NCI-H2081 (cell line): ENCODE data around the gene BRD1.

Experiments used
- DNase-seq, 2 experiments: peaks; one replicate each; lab custom pipeline; 2025; lab: John Stamatoyannopoulos, UW

Gene BRD1

DNA sequence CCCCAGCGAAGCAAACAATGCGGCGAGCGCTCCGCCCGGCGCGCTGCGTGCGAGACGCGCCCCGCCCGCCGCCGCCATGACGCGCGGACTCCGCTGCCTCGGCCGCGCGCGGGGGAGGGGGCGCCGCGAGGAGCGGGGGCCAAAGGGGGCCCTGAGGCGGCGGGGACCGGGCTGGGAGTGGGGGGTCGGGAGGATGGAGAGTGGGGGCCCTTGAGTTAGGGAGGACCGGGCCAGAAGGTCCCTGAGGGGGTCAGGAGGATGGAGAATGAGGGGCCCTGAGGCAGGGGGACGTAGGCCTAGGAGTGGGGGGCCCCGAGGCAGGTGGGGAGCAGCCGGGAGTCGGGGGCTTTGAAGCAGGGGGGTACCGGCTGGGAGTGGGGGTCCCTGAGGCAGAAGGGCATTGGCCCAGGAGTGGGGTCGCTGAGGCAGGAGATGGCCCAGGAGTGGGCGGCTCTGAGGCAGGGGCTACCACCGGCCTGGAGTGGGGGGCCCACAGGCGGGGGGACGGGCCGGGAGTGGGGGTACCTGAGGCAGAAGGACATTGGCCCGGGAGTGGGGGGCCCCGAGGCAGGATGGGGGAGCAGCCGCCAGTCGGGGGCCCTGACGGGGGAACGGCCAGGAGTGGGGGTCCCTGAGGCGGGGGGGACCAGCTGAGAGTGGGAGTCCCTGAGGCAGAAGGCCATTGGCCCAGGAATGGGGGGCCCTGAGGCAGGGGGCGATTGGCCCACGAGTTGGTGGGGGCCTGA, at the start of gene BRD1:
Gene BRD1 (minus strand): TSS at position 21 of the 746 bp plus-strand sequence. CDS start 3,556 bp downstream, outside the sequence.
- peak; percentile 10 to 66 for DNase-seq

DNA sequence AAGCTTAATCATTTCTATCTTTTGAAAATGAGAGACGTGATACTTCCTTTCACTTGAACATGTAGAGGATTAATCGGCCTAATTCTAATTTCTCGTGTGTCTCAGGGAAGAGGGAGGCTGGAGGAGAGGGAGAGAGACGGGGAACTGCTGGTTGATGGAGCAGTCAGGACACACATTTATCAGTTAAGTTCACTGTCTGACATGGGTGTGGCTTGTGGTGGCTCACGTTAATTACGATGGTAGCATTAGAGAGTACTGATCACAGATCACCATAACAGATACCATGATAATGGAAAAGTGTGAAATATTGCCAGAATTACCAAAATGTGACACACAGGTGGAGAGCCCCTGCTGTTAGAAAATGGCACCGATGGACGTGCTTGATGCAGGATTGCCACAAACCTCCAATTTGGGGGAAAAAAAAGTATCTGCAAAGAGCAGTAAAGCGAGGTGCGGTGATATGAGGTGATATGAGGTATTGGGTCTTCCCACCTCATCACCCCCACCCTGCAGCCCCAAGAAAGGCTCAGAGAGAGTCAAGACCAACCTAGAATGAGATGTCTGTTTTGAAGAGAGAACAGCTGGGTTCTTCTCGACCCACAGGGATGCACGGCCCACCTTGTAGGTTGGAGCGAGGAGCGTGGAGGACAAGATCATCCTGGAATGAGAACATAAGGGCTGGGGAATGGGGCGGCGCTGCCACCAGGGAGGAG, 45.7 kb upstream of the BRD1 start:
- no peak for DNase-seq

DNA sequence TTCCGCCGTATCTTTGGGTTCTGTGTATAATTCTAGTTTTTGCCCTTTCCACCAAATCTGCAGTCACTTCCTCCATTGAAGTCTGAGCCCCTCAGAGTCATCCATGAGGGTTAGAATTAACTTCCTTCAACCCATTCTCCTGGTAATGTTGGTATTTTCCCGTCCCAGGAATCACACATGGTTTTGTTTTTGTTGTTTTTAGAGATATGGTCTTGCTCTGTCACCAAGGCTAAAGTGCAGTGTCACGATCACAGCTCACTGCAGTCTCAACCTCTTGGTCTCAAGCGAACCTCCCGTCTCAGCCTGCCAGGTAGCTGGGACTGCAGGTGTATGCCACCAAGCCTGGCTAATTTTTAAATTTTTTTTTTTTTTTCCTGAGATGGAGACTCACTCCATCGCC, 44.7 kb upstream of the BRD1 start:
- no peak for DNase-seq

DNA sequence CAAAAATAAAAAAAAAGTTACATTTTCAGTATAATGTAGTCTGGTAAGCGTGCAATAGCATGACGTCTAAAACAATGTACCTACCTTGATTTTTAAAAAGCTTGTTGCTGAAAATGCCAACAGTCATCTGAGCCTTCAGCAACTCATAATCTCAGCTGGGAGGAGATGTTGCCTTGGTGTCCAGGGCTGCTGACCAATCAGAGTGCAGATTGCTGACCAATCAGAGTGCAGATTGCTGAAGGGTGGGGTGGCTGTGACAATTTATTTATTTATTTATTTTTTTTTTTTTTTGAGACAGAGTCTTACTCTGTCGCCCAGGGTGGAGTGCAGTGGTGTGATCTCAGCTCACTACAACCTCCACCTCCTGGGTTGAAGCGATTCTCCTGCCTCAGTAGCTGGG, 43.8 kb upstream of the BRD1 start:
- DNase-seq: no peak

DNA sequence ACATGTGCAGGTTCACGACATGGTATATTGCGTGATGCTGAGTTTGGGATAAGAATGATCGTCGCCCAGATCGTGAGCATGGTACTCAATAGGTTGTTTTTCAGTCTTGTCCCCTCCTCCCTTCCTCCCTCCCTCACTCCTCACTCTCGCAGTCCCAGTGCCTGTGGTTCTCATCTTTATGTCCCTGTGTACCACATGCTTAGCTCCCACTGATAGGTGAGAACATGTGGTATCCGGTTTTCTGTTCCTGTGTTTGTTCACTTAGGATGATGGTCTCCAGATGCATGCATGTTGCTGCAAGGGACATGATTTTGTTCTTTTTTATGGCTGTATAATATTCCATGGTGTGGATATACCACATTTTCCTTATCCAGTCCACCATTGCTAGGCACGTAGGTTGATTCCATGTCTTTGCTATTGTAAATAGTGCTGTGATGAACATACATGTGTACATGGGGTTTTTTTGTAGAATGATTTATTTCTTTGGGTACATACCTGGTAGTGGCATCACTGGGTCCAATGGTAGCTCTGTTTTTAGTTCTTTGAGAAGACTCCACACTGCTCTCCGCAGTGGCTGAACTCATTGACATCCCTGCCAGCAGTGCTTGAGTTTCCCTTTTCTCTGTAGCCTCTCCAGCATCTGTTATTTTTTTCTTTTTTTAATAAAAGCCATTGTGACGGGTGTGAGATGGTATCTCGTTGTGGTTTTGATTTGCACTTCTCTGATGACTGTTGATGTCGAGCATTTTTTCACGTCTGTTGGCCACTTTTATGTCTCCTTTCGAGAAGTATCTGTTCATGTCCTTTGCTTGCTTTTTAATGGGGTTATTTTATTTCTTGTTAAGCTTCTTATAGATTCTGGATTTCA, 42.4 kb upstream of the BRD1 start:
- DNase-seq: no peak

DNA sequence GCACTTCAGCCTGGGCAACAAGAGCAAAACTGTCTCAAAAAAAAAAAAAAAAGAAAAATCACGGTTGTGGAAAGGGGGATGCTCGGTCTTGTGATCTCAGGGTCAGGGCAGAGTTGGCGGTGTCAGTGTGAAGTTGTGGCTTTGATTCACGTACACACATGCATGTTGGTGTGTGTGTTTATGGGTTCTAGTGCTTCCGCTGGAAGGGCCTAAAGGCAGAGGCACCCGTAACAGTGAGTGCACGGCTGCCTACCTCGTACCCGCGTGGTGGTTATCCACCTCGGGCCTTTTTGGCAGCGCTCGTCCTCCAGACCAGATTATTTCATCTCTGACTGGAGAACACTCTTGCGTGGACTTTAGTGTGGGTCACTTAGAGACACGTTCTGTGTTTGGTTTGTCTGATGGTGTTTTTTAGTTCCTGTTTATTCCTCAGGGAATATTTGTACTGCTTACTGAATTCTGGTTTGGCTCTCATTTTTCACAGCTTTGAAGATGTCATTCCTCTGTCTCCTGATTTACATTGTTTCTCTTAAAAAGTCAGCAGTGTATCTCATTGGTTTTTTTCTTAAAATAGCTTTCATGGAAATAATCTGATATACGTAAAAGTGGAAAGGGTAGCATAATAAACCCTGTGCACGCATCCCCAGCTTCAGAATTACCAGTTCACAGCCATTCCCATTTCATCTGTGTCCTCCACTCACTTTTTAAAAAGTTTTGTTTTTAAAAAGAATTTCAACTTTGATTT, 41.6 kb upstream of the BRD1 start:
- no peak for DNase-seq

DNA sequence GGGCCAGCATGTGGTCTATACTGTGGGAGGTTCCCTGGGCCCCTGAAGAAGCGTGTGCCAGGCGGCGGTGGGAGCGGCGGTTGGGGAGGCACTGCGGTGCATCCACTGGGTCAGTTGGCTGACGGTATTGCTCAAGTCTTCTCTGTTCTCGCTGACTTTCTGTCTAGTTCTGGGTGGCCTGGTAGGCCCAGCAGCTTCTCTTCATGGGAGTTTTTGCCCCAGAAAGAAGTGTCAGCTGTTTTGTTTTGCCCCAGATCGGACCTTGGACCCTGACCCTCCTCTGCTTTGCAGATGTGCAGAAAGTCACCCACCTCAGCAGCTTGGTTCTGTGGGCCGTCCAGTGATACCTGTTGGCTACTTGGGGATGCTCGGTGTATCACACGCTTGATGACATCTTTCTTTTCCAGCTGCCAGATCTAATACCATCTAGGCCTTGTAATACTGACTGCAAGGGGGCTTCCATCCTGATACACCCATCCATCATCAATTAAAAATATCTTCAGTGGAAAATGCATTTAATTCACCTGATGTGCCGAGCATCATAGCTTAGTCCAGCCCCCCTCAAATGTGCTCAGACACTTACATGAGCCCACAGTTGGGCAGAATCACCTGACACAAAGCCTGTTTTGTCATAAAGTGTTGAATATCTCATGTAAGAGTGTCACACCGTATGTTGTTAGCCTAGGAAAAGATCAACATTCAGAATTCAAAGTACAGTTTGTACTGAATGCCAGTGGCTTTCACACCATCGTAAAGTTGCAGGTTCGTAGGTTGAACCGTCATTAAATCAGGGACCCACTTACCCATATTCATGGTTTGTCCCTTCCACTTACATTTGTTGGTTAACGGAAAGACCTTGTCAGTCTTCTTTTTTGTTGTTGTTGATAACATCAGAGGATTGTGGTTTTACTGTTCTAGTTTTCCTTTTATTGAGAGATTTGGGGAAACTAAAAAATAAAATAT, 39.9 kb upstream of the BRD1 start:
- no peak for DNase-seq

DNA sequence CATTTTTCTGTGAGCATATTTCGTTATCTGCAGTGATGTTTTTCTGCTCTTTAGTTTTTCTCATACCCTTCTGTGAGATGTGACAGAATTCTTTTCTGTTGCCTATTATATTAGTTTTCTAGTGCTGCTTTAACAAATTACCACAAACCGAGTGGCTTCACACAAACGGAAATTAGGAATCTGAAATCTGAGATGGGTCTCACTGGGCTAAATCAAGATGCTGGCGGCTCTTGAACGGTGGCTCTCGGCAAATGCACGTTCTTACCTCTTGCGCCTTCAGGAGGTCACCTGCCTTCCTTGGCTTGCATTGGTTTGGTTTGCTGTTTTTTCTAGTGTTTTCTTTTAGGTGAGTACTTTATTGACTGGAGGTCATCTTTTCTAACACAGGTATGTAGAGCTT, 39.0 kb upstream of the BRD1 start:
- DNase-seq: no peak

DNA sequence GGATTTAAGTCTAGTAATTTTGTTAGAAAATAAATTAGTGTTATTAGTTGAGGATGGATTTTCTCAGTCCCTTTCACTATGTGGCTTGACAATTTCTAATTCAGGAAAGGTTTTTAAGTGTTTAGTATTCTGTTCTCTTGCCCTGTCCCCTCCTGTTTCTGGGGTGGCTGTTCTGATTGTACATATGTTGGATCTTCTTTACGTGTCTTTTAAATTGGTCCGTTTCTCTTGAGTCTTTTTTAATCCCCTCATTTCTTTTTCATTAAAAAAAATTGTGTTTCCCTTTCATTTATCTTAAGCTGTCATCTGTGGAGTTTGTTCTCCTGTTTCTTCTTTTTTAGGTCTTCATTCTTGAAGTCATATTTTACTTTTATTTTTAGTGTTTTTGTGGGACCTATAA, 38.5 kb upstream of the BRD1 start:
- DNase-seq: no peak

DNA sequence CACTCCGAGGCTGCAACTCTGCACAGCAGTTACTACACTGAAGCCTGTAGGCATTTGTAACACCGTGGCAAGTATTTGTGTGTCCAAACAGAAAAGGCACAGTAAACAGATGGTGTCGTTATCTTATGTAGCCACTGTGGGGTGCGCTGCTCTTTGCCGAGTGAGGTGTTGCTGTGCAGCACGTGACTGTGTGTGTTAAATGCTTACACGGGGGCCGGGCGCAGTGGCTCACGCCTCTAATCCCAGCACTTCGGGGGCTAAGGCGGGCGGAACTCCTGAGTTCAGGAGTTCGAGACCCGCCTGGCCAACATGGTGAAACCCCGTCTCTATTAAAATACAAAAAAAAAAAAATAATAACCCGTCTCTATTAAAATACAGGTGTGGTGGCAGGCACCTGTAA, 37.5 kb upstream of the BRD1 start:
- no peak for DNase-seq

DNA sequence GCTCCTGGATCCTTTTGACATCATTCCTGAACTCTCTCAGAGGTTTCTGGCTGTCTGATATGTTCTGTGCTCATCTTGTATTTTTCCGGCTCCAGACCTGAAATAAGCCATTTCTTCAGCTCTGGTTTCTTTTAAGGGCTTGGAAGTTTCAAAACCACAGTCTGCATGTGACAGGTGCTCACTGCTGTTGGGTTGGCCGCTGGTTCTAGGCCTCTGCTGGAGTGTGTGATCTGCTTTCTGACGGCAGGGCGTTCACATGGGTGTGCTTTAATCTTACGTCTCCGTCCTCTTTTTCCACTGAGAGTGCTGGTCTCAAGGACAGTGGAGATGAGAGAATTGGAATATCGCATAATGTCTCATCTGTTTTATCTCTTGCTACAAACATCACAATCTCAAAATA, 36.3 kb upstream of the BRD1 start:
- no peak for DNase-seq

DNA sequence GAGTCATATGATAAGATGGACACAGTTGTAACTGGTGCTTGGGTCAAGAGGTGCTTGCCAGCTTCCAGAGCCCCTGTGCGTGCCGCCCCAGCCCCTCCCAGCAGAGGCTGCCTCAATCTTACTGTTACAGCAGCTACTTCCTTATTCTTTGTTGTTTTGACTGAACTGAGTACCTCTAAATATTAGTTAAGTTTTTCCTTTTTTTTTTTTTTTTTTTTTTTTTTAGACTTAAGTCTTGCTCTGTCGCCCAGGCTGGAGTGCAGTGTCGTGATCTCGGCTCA, 34.8 kb upstream of the BRD1 start:
- DNase-seq: no peak

DNA sequence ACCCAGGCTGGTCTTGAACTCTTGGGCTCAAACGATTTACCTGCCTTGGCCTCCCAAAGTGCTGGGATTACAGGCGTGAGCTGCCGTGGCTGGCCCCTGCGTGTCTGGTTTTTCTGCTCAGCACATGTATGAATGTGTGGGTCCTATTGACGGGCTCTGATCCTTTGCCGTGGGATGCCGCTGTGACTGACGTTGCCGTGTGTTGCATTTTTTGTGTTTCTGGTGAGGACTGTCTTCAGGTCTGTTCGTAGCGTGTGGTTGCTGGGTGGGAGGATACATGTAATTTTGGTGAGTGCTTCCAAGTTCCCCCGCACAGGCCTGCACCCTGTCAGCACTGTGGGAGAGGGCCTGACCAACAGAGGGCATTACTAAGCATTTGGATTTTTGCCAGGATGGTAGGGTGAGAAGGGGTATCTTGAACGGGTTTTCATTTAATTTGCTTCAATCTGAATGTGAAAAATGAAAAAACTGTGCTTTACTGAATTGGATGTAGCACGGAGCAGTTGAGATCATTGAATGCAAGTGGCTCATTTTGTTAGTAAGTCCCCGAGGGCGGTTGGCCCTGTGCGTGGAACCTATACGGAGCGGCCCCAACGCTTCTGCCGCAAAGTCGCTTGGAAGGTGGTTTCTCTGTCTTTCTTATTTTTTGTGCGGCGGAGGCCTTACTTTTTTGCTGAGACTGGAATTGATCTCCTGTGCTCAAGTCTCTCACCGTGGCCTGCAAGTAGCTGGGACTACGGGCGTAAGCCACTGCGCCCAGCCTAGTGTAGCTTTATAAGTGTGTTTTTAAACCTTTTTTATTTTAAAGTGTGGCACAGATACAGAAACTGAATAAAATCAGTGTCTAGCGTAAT, 34.2 kb upstream of the BRD1 start:
- DNase-seq: no peak

DNA sequence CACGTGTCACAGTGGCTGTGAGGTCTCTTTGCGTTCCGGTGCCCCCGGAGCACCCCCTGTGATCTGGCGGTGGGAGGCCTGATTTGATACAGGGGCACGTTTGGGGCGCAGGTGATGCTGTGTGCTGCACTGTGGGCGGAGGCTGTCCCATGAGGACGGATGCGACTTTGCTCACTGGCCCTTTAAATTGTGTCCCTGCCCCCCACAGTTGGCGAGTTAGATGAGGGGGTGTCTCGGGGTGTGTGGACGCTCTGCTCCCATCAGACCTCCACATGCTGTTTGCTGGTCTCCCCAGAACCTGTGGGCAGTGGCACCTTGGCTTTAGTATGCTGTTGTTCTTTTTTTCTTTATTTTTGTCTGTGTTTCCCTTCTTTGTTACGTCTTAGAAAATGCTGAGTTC, 31.2 kb upstream of the BRD1 start:
- no peak for DNase-seq

DNA sequence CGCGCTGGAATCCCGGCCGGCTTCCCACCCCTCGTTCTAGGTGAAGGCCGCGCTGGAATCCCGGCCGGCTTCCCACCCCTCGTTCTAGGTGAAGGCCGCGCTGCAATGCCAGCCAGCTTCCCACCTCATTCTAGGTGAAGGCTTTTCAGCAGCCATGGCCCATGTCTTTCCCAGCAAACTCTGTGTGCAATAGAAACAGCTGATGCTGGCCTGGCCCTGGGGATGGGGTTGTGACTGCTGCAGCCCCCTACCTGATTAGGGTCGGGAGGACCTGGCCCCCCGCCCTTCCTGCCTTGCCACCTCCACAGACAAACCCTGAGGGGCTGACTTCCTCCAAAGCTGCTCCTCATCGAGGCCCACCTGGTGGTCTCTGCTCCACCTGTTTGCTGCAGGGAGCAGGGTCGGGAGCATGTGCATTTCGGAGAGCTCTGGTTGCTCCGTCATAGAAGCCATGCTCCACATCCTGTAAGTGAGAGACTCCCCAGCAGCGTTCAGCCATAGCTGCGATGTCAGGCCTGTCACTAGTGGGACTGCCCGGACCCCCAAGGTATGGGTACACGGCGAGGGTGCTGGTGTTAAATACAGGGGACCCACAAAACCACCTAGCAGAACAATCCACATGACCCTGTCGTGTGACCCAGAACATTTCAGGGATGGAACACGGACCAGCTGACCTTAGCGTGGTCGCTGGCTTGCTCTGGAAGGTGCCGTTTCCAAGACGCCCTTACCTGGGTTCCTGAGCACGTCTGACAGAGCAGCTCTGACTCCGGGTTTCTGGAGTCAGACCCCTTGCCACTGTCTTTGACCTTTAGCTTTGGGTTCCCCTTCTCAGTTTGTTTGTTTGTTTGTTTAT, 29.3 kb upstream of the BRD1 start:
- no peak for DNase-seq

DNA sequence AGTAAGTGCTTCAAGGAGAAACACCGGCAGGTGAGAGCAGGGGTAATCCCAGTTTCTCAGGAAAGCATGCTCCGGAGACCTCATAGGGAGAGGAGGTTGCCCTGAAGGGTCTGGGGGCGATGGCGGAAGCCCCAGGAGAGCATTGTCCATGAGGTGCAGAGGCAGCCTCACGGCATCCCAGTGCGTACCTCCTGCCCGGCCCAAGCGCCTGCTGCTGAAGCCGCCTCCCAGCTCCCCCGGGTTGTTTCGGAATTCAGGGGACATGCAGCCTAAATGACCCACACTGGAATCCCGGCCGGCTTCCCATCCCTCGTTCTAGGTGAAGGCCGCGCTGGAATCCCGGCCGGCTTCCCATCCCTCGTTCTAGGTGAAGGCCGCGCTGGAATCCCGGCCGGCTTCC, 28.7 kb upstream of the BRD1 start:
- no peak for DNase-seq

DNA sequence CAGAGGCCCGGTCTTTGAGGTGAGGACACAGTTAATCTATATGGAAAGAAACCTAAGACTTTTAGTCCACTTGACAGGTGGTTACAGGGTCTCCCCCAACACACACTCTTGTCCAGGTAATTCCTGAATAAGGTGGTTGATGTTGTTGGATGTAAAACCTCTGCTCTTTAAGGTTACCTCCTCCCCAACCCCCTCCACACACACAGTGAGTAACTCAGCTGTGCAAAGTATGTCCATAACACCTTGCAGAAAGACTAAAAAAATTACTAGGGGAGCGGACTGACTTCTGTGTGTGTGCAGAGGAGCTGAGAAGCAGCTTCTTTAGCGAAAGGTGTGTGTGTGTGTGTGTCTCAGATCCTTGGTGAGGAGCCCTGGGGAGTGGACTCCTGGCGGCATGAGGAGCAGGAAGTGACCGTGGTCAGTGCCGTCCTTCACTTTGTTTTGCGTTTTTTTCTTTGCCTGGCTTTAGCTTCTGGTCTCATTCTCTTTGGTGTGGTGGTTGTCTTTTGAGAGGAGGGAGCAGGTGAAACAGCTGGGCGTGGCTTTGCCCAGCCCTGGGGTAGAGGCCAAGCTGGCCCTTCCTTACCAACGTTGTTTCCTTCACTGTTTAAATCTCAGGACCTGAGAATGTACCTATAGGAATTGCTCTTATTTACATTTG, 27.7 kb upstream of the BRD1 start:
- no peak for DNase-seq

DNA sequence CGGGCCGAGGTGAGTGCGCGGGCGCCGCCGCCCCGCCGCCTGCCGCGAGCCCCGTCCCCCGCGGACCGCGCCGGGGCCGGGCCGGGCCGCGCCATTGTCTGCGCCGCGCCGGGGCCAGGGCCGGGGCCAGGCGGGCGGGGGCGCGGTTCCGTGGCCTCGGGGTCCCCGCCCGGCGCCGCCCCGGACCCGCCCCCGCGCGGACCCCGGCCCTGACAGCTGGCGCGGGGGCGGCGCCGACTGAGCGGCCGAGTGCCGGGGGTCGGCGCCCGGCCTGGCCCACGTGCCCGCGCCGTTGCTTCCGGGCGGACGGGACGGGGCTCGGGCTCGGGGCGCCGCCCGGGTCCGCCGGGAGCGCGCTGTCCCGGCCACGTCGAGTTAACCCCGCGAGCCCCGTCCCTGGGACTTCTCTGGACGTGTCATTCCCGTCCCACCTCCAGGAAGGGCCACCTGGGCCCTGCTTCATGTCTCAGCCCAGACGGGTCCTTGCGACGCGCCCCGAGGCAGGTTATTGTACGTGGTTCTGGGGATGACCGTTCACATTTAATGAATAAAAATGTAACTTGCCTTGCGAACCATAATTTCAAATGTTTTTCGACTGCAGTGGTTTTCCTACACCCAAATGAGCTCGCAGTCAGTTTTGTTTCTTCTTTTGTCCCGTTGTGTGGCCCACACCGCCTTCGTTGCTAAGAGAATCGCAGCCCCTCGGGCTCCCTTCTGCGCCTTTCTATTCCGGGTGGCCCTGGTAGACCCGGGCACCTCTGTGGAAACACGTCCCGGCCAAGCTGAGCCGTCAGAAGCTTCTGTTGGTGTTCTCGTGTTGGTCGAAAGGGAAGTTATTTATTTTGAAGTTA, 26.5 kb upstream of the BRD1 start:
- no peak for DNase-seq
